ENCODE results near the gene TMEM150C.

- no peak for TF ChIP-seq EZH2phosphoT487 (IDR thresholded peaks at IDR 0.05; ENCODE audit: borderline replicate concordance, low read length)
- TF ChIP-seq CTCF (conservative IDR thresholded peaks at IDR 0.05; ENCODE audit: low read depth, low read length): no peak
Measured at GRCh38 chr4:82457266-82457665, 104.5 kb downstream of the TMEM150C start.

Data from PC-3 (cell line).